Measurements from ENCODE around the gene SLC35D2.
"Not testable (repeated sequence)": the region's sequence is repeated elsewhere in the genome, so short reads cannot be mapped to it uniquely, and the experiment has no call there.

The SLC35D2 gene

DNA sequence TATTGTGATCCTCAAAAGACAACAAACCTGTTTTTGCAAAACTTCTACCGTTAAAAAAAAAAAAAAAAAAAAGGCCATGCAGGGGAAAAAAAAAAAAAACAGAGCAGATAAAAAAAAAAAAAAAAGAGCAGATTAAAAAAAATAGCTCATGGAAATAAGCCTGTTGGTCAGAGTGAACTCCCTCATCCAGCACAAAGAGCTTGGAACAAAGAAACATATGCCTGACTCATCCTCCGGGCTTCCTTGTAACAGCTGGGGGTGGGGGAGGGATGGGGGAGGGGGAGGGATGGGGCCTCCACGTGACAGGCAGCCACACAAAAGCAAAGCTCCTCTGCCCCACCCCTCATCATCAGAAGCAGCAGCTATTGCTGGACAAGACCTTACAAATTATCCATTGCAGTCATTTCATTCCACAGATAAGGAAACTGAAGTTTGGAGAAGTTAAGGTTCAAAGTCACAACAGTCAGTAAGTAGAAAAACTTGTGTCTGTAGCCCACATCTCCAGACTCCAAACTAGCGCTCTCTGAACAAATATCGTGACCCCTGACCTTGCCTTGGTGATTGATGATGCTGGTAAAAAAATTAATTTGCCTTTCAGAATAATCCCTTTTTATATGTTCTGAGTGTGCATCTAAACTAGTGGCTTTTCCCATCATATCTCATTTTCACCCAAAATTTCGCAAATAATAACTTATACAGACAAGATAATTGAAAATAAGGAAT, 38.9 kb downstream of the SLC35D2 start:
- Mint-ChIP-seq H3K27ac (no peak overlapping the region), H3K9me3 (peaks cover 0 to 7% of the 10 kb centered on the region in 2 donors), H3K4me3 (no peak overlapping the region), H3K4me1 (peaks cover 6% of the 10 kb centered on the region), H3K27me3 (no peaks in the 10 kb centered on the region)
- no peak for DNase-seq
- no peak for ATAC-seq

DNA sequence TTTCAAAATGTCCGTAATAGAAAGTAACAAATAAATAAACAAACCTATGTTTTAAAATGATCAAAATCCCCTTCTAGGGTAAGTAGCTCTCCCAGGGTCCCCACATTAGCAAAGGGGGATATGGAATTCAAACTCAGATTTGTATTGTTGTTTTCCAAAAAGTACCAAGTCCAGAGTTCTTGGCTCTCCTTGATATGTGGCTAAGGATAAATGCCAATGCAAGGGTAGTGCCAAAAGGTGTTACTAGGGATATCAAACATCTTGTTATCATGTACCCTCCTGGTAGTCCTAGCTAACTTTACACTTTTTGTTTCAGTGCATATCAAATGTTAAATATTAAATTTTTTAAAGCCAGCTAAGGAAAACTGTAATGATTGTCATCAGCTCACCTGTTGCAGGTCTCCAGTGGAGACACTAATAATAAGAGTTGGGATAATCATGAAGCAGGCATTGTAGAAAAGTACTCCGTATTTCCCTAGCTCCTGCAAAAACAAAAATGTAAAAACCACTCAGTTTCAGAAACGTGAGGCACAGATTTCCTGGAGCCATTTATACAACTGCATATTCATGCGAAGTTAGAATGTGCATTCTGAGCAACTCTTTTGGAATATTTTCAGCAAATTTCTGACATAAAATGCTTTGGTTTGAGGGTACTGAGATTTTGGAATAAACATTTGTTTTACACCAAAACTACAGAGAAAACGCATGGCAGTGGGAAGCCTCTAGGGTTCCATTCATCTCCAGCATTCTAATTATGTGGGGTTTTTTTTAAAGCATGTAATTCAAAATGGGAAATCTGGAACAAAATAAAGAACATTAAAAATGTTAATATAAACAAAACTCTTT, 39.8 kb downstream of the SLC35D2 start:
- peaks cover 0 to 7% of the 10 kb centered on the region in 2 donors for H3K9me3 Mint-ChIP-seq
- H3K4me3 Mint-ChIP-seq, result no peak overlapping the region
- H3K27ac Mint-ChIP-seq, result no peak overlapping the region
- ATAC-seq (no peak), DNase-seq (no peak)
- H3K27me3 Mint-ChIP-seq, result no peaks in the 10 kb centered on the region
- H3K4me1 Mint-ChIP-seq, result peaks cover 8% of the 10 kb centered on the region

GRCh38 chr9:96342571-96343245, 40.8 kb downstream of the SLC35D2 start:
- Mint-ChIP-seq H3K9me3 (no peaks in the 10 kb centered on the region), H3K4me3 (no peak overlapping the region), H3K27ac (no peak overlapping the region), H3K27me3 (no peaks in the 10 kb centered on the region), H3K4me1 (peaks cover 8% of the 10 kb centered on the region)
- DNase-seq (no peak), ATAC-seq (no peak)

DNA sequence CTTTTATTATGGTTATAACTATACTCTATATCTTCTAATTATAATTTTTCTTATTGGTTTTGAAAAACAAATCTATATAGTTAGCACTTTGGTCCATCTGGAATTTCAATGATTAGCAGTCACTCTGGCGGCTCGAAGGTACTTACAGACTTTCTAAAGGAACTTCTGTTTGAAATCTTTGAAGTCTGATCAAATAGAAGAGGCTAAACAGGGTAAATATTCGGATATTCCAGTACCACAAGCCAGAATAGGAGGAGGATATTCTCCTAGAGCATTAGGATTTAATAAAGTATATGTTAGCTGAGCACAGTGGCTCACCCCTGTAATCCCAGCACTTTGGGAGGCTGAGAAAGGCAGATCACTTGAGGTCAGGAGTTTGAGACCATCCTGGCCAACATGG, 42.8 kb downstream of the SLC35D2 start:
- no peak for ATAC-seq
- Mint-ChIP-seq H3K4me3 (no peak overlapping the region), H3K27ac (no peak overlapping the region), H3K27me3 (no peaks in the 10 kb centered on the region), H3K9me3 (no peaks in the 10 kb centered on the region), H3K4me1 (peaks cover 8% of the 10 kb centered on the region)
- DNase-seq, result no peak

DNA sequence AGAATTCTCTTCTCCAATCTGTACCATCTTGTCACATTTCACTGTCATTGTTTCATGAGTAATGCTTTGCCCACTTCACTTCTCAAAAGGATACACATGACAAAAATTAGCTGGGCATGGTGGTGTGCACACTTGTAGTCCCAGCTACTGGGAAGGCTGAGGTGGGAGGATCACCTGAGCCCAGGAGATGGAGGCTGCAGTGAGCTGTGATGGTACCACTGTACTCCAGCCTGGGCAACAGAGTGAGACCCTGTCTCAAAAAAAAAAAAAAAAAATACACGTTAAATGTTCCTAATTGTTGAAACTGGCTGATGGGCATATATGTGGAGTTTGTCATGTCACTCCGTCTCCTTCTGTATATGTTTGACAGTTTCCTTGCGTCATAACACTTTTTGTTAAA, 45.2 kb downstream of the SLC35D2 start:
- DNase-seq (no peak), ATAC-seq (no peak)
- no peak overlapping the region for H3K4me3 Mint-ChIP-seq
- H3K4me1 Mint-ChIP-seq, result peaks cover 8% of the 10 kb centered on the region
- H3K9me3 Mint-ChIP-seq, result no peaks in the 10 kb centered on the region
- no peak overlapping the region for H3K27ac Mint-ChIP-seq
- no peaks in the 10 kb centered on the region for H3K27me3 Mint-ChIP-seq

DNA sequence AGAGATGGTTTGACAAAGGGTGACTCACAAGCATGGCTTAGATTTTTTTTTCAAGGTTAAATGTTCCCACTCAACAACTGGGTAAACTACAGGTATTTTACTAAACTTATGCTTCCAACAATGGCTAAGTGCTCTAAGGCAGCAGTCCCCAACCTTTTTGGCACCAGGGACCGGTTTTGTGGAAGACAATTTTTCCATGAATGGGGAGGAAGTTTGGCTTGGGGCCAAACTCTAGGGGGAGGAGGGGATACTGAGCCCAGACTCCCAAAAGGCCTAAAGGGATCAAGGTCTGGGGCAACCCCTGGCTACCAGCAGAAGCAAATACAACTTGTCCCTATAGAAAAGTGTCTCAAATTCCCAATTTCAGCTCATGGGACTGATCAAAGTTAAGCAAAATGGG, 49.6 kb downstream of the SLC35D2 start:
- ATAC-seq (no peak), DNase-seq (no peak)
- H3K4me3 Mint-ChIP-seq, result no peak overlapping the region
- H3K27ac Mint-ChIP-seq, result no peak overlapping the region
- no peaks in the 10 kb centered on the region for H3K27me3 Mint-ChIP-seq
- H3K4me1 Mint-ChIP-seq, result no peaks in the 10 kb centered on the region
- no peaks in the 10 kb centered on the region for H3K9me3 Mint-ChIP-seq

- H3K9me3 Mint-ChIP-seq, result no peaks in the 10 kb centered on the region
- H3K27me3 Mint-ChIP-seq, result no peaks in the 10 kb centered on the region
- H3K4me3 Mint-ChIP-seq, result no peak overlapping the region
- DNase-seq (no peak), ATAC-seq (no peak)
- no peaks in the 10 kb centered on the region for H3K4me1 Mint-ChIP-seq
- no peak overlapping the region for H3K27ac Mint-ChIP-seq
These were observed 52.1 kb downstream of the SLC35D2 start for GRCh38 chr9:96331236-96331947.

DNA sequence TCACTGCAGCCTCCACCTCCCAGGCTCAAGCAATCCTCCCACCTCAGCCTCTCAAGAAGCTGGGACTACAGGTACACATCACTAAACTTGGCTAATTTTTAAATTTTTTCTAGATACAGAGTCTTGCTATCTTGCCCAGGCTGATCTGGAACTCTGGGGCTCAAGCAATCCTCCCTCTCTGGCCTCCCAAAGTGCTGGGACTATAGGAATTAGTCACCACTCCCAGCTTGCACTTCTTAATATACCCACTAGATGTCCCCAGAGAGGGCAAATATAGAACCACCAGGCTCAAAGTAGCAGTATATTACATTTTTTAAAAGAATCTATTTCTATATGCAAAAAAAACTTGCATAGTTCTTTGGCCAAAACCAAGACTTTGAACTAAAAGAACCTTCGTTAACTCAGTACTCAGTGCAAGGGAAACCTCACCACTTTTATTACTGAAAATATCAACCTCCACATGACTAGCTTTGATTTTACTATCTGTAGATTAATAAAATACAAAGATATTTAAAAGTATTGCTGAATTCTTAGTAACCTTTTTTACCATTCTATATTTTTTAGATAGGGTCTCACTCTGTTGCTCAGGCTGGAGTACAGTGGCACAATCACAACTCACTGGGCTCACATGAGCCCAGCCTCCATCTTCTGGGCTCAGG, 55.7 kb downstream of the SLC35D2 start:
- no peaks in the 10 kb centered on the region for H3K4me1 Mint-ChIP-seq
- ATAC-seq, result peak; percentile 63
- H3K27me3 Mint-ChIP-seq, result no peaks in the 10 kb centered on the region
- H3K27ac Mint-ChIP-seq, result no peak overlapping the region
- DNase-seq, result peak; percentile 42 to 43
- H3K9me3 Mint-ChIP-seq, result no peaks in the 10 kb centered on the region
- H3K4me3 Mint-ChIP-seq, result no peak overlapping the region

DNA sequence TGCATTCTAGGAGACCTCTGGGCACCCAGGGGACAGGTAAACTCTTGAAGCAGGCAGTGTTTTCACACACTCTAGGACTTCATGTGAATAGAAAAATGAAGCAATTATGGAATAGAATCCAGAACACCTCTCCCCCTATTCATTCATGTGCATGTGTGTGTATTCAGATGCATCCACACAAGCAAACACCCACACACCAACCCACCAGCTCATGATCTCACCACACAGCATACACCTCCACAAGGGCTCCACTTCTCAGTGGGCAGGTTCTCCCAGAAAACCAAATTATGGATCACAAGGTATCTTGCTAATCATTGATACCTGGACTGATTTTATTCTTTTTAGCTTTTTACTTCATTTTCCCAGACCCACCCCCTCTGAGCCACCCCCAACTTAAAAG, 60.3 kb downstream of the SLC35D2 start:
- no peak for DNase-seq
- H3K27ac Mint-ChIP-seq, result no peak overlapping the region
- ATAC-seq, result no peak
- H3K9me3 Mint-ChIP-seq, result no peaks in the 10 kb centered on the region
- H3K4me3 Mint-ChIP-seq, result no peak overlapping the region
- H3K27me3 Mint-ChIP-seq, result no peaks in the 10 kb centered on the region
- H3K4me1 Mint-ChIP-seq, result no peaks in the 10 kb centered on the region

- not testable (repeated sequence) for H3K4me1 Mint-ChIP-seq, H3K4me3 Mint-ChIP-seq, H3K27ac Mint-ChIP-seq, DNase-seq, H3K9me3 Mint-ChIP-seq, ATAC-seq, H3K27me3 Mint-ChIP-seq
These were observed 60.8 kb downstream of the SLC35D2 start for GRCh38 chr9:96322736-96323135.

DNA sequence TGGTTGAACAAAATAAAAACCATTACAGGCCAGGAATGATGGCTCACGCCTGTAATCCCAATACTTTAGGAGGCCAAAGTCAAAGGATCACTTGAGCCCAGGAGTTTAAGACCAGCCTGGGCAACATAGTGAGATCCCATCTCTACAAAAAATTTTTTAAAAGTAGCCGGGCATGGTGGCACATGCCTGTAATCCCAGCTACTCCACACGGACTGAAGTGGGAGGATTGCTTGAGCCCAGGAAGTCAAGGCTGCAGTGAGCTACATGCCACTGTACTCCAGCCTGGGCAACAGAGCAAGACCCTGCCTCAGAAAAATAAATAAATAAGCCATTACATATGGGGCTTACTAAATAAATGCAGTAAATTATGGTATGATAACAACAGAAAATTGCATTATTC, 61.3 kb downstream of the SLC35D2 start:
- not testable (repeated sequence) for H3K4me1 Mint-ChIP-seq, H3K27me3 Mint-ChIP-seq, H3K4me3 Mint-ChIP-seq, ATAC-seq, DNase-seq, H3K9me3 Mint-ChIP-seq, H3K27ac Mint-ChIP-seq

GRCh38 chr9:96321515-96321914, 62.0 kb downstream of the SLC35D2 start:
- no peaks in the 10 kb centered on the region for H3K9me3 Mint-ChIP-seq
- ATAC-seq (no peak), DNase-seq (no peak)

GRCh38 chr9:96320749-96321280, 62.7 kb downstream of the SLC35D2 start:
- H3K4me3 Mint-ChIP-seq, result no peak overlapping the region
- ATAC-seq (no peak), DNase-seq (no peak)
- no peaks in the 10 kb centered on the region for H3K27me3 Mint-ChIP-seq
- no peaks in the 10 kb centered on the region for H3K9me3 Mint-ChIP-seq
- H3K27ac Mint-ChIP-seq, result no peak overlapping the region
- H3K4me1 Mint-ChIP-seq, result no peaks in the 10 kb centered on the region

More at GRCh38 chr9:96321515-96321914, 62.0 kb downstream of the SLC35D2 start:
- Mint-ChIP-seq H3K27me3 (no peaks in the 10 kb centered on the region), H3K27ac (no peak overlapping the region), H3K4me1 (no peaks in the 10 kb centered on the region), H3K4me3 (no peak overlapping the region)

DNA sequence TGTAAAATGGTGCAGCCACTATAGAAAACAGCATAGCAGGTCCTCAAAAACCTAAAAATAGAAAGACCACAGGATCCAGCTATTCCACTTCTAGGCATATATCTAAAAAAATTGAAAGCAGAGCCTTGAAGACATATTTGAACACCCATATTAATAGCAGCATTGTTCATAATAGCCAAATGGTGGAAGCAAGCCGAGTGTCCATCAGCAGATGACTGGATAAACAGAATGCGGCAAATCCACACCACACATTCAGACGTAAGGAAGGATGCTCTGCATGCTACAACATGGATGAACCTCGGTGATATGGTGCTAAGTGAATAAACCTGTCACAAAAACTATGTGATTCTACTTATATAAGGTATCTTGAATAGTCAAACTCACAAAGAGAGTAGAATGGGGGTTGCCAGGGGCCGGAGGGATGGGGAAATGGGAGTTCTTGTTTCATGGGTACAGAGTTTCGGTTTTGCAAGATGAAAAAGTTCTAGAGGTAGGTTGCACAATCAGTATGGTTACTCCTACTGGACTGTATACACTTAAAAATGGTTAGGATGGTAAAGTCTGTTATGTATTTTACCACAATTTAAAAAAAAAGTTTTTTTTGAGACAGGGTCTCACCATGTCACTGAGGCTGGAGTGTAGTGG, 64.5 kb downstream of the SLC35D2 start:
- no peaks in the 10 kb centered on the region for H3K4me1 Mint-ChIP-seq
- H3K4me3 Mint-ChIP-seq, result no peak overlapping the region
- DNase-seq (no peak), ATAC-seq (no peak)
- H3K27me3 Mint-ChIP-seq, result no peaks in the 10 kb centered on the region
- no peak overlapping the region for H3K27ac Mint-ChIP-seq
- H3K9me3 Mint-ChIP-seq, result peaks cover 0 to under 1% of the 10 kb centered on the region in 2 donors

All from stimulated activated naive CD8-positive, alpha-beta T cell treated with anti-CD3 and anti-CD28 coated beads, Interleukin-15, amount 100 ng/mL, for 72 hours (primary cell).